Parathyroid adenoma (tissue), 2 donors: ENCODE results near the gene SLC8A3.
"Not testable (repeated sequence)": the region's sequence is repeated elsewhere in the genome, so short reads cannot be mapped to it uniquely, and the experiment has no call there.

Experiments
- H2AFZ ChIP-seq: fragments of 300-600 bp; sonication (generic); one replicate; pipeline ENCODE4 v1.7.0; 2017; ENCODE audit warnings: antibody characterized with exemption, mild to moderate bottlenecking
- H3K27ac ChIP-seq: fragments of 300-600 bp; sonication (generic); one replicate; pipeline ENCODE4 v1.7.0; 2017
- H3K27me3 ChIP-seq: fragments of 300-600 bp; sonication (generic); one replicate; pipeline ENCODE4 v1.7.0; 2017; ENCODE audit warnings: low read length; ENCODE audit not compliant: control insufficient read depth, insufficient read depth
- H3K36me3 ChIP-seq: fragments of 300-600 bp; sonication (generic); one replicate; pipeline ENCODE4 v1.7.0; 2017; ENCODE audit warnings: low read length; ENCODE audit not compliant: control insufficient read depth, insufficient read depth
- H3K4me1 ChIP-seq: fragments of 300-600 bp; sonication (generic); one replicate; pipeline ENCODE4 v1.7.0; 2017; ENCODE audit warnings: control low read depth
- H3K4me2 ChIP-seq: fragments of 300-600 bp; sonication (generic); one replicate; pipeline ENCODE4 v1.7.0; 2017; ENCODE audit warnings: low read length
- H3K4me3 ChIP-seq: fragments of 300-600 bp; sonication (generic); one replicate; pipeline ENCODE4 v1.7.0; 2017; ENCODE audit warnings: low read depth, low read length
- H3K79me2 ChIP-seq: fragments of 300-600 bp; sonication (generic); one replicate; pipeline ENCODE4 v1.7.0; 2017; ENCODE audit warnings: control low read depth
- H3K9ac ChIP-seq: fragments of 300-600 bp; sonication (generic); one replicate; pipeline ENCODE4 v1.7.0; 2017; ENCODE audit warnings: mild to moderate bottlenecking
- H3K9me3 ChIP-seq: fragments of 300-600 bp; sonication (generic); one replicate; pipeline ENCODE4 v1.7.0; 2017; ENCODE audit warnings: low read length; ENCODE audit not compliant: control insufficient read depth
- CTCF ChIP-seq: fragments of 300-600 bp; sonication (generic); IDR thresholded peaks from one replicate; pipeline ENCODE4 v1.7.0; 2017; ENCODE audit warnings: antibody characterized with exemption, mild to moderate bottlenecking
- donor health status: primary hyperparathyroidism.

Gene SLC8A3

GRCh38 chr14:70188659-70189455 is at the start of gene SLC8A3:
SLC8A3 (minus strand) TSS chr14:70188951; CDS start chr14:70168422, 20,529 bp downstream.
- Histone ChIP-seq H3K9me3 (no peaks in the 10 kb centered on the region), H3K27me3 (no peaks in the 10 kb centered on the region), H3K4me1 (peaks cover 5% of the 10 kb centered on the region), H3K27ac (peak within 1 kb of the TSS; percentile 45), H3K36me3 (no peaks in the 10 kb centered on the region), H3K4me2 (peak within 1 kb of the TSS; percentile 83), H3K4me3 (peak within 1 kb of the TSS; percentile 46), H2AFZ (peak within 1 kb of the TSS; percentile 80), H3K79me2 (no peaks in the 10 kb centered on the region), H3K9ac (no peak within 1 kb of the TSS)
- no peak for TF ChIP-seq CTCF

GRCh38 chr14:70237710-70238109 is 49.0 kb upstream of the SLC8A3 start:
- H2AFZ ChIP-seq: no peak overlapping the region
- H3K79me2 ChIP-seq: no peaks in the 10 kb centered on the region
- no peak overlapping the region for H3K27ac ChIP-seq
- H3K27me3 ChIP-seq: no peaks in the 10 kb centered on the region
- no peaks in the 10 kb centered on the region for H3K4me1 ChIP-seq
- H3K9ac ChIP-seq: no peak overlapping the region
- no peak overlapping the region for H3K4me2 ChIP-seq
- no peaks in the 10 kb centered on the region for H3K36me3 ChIP-seq
- TF ChIP-seq CTCF: no peak
- H3K9me3 ChIP-seq: no peaks in the 10 kb centered on the region
- no peak overlapping the region for H3K4me3 ChIP-seq

- Histone ChIP-seq H3K27me3 (no peaks in the 10 kb centered on the region), H3K4me3 (no peak overlapping the region), H3K9ac (no peak overlapping the region), H3K9me3 (no peaks in the 10 kb centered on the region), H3K79me2 (no peaks in the 10 kb centered on the region), H2AFZ (no peak overlapping the region), H3K4me1 (no peaks in the 10 kb centered on the region), H3K27ac (no peak overlapping the region), H3K36me3 (no peaks in the 10 kb centered on the region), H3K4me2 (no peak overlapping the region)
- no peak for TF ChIP-seq CTCF
These were observed 45.6 kb upstream of the SLC8A3 start for GRCh38 chr14:70234066-70234950.

GRCh38 chr14:70231756-70232544 is 43.2 kb upstream of the SLC8A3 start:
- not testable (repeated sequence) for H3K27ac ChIP-seq, H3K36me3 ChIP-seq, H3K27me3 ChIP-seq, H2AFZ ChIP-seq, H3K4me2 ChIP-seq, H3K4me3 ChIP-seq, H3K4me1 ChIP-seq, H3K9ac ChIP-seq, H3K79me2 ChIP-seq, H3K9me3 ChIP-seq

- not testable (repeated sequence) for H3K27me3 ChIP-seq, H3K9ac ChIP-seq, H3K27ac ChIP-seq, H3K4me1 ChIP-seq, H3K79me2 ChIP-seq, H2AFZ ChIP-seq, H3K9me3 ChIP-seq, H3K4me2 ChIP-seq, H3K36me3 ChIP-seq, H3K4me3 ChIP-seq
These were observed 41.3 kb upstream of the SLC8A3 start for GRCh38 chr14:70229877-70230640.
